Esophagus muscularis mucosa (tissue), 4 donors: ENCODE measurements around the gene CREB3L2. TPM values are rescaled to one million over a fixed set of nuclear protein-coding genes. Genes with fewer than 3 reads are reported as not detected.
A peak's percentile ranks its signal among the peaks of the same experiment; 100 is the strongest.

Experiments
- DNase-seq: peaks from one replicate; pipeline ENCODE4 v3.0.0-alpha.2; 2017; ENCODE audit errors: extremely low spot score
- H3K27ac ChIP-seq, 4 donors: fragments of 200-600 bp; sonication (generic); replicated peaks in 1 of 4; 1 replicate in 3 of 4; 2 replicates in 1 of 4; pipeline ENCODE4 v1.5.1; 2016 to 2019; ENCODE audit warnings: mild to moderate bottlenecking in 1 of 4
- H3K27me3 ChIP-seq, 4 donors: fragments of 200-600 bp; sonication (generic); one replicate each; pipeline versions ENCODE4 v1.5.1 to v1.6.0; 2016 to 2019
- H3K36me3 ChIP-seq, 4 donors: fragments of 200-600 bp; sonication (generic); one replicate each; pipeline ENCODE4 v1.5.1; 2016 to 2019
- H3K4me1 ChIP-seq, 4 donors: fragments of 200-600 bp; sonication (generic); one replicate each; pipeline ENCODE4 v1.5.1; 2016 to 2019
- H3K4me3 ChIP-seq, 4 donors: fragments of 200-600 bp; sonication (generic); 1 replicate in 2 of 4; 2 replicates in 2 of 4; pipeline ENCODE4 v1.5.1; 2016 to 2019; ENCODE audit warnings: mild to moderate bottlenecking in 4 of 4, moderate library complexity in 1 of 4
- H3K9me3 ChIP-seq, 4 donors: fragments of 200-600 bp; sonication (generic); 1 replicate in 3 of 4; 2 replicates in 1 of 4; pipeline ENCODE4 v1.5.1; 2016 to 2019
- EP300 ChIP-seq: sonication (generic); formaldehyde crosslinking; IDR thresholded peaks from one replicate; pipeline ENCODE4 v1.6.1; 2017; ENCODE audit warnings: antibody characterized with exemption
- POLR2A ChIP-seq: fragments of 450-650 bp; IDR thresholded peaks from one replicate; pipeline ENCODE4 v1.6.1; 2017; ENCODE audit warnings: antibody characterized with exemption, moderate library complexity, mild to moderate bottlenecking, low read depth
- POLR2AphosphoS5 ChIP-seq, 2 donors: sonication (generic); formaldehyde crosslinking; IDR thresholded peaks; one replicate each; pipeline ENCODE4 v1.6.1; 2017; ENCODE audit warnings: antibody characterized with exemption in 2 of 2
- WGBS: methylation state at CpG from one replicate; pipeline ENCODE4 v1.1.5; 2018; 5-methylcytosine and 5-hydroxymethylcytosine counted together
- intact Hi-C: fragments of 100-400 bp; cut with DNase I; formaldehyde crosslinking; loops from one replicate; pipeline ENCODE4 v1.15.1; 2023
- total RNA-seq, 4 donors: library from RNA; depleted of rRNA; stranded (reverse); fragments of >200 nt; gene quantifications; one replicate each; pipeline versions ENCODE4 v1.1.0 to v1.2.1, GENCODE V29; 2016
- TF ChIP-seq, protein P1 (sequence below), 3 experiments: fragments of 200-600 bp in 2 of 3; fragments of 450-650 bp in 1 of 3; sonication (generic) in 2 of 3; IDR thresholded peaks; one replicate each; pipeline ENCODE4 v1.5.1; 2017 to 2019; ENCODE audit warnings: antibody characterized with exemption in 3 of 3, mild to moderate bottlenecking in 2 of 3, moderate library complexity in 1 of 3

The CREB3L2 gene
- total RNA-seq, 4 donors from 2014 or later = 29.2 to 43.4 (median 37.1) TPM

- peaks cover 54 to 87% (median 84%) of the 10 kb centered on the region in 4 donors for H3K4me1 ChIP-seq
- DNase-seq = no peak
- H3K27ac ChIP-seq = peak overlapping the region; percentile 59 to 79 (median 66)
- no peaks in the 10 kb centered on the region for H3K9me3 ChIP-seq
- H3K36me3 ChIP-seq = no peaks in the 10 kb centered on the region
- no peak overlapping the region for H3K4me3 ChIP-seq
- TF ChIP-seq, protein P1, sequence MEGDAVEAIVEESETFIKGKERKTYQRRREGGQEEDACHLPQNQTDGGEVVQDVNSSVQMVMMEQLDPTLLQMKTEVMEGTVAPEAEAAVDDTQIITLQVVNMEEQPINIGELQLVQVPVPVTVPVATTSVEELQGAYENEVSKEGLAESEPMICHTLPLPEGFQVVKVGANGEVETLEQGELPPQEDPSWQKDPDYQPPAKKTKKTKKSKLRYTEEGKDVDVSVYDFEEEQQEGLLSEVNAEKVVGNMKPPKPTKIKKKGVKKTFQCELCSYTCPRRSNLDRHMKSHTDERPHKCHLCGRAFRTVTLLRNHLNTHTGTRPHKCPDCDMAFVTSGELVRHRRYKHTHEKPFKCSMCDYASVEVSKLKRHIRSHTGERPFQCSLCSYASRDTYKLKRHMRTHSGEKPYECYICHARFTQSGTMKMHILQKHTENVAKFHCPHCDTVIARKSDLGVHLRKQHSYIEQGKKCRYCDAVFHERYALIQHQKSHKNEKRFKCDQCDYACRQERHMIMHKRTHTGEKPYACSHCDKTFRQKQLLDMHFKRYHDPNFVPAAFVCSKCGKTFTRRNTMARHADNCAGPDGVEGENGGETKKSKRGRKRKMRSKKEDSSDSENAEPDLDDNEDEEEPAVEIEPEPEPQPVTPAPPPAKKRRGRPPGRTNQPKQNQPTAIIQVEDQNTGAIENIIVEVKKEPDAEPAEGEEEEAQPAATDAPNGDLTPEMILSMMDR (IDR thresholded peaks at IDR 0.05) = no peak
- TF ChIP-seq POLR2A = no peak
- TF ChIP-seq POLR2AphosphoS5 (IDR thresholded peaks at IDR 0.05) = peak in 1 of 2 donors; percentile 62
- intact Hi-C loops = no loop called here
- 78% methylated on average over 11 of the region's 11 CpGs for WGBS
- no peaks in the 10 kb centered on the region for H3K27me3 ChIP-seq
These were observed 61.0 kb downstream of the CREB3L2 start for GRCh38 chr7:137940656-137941518.

DNA sequence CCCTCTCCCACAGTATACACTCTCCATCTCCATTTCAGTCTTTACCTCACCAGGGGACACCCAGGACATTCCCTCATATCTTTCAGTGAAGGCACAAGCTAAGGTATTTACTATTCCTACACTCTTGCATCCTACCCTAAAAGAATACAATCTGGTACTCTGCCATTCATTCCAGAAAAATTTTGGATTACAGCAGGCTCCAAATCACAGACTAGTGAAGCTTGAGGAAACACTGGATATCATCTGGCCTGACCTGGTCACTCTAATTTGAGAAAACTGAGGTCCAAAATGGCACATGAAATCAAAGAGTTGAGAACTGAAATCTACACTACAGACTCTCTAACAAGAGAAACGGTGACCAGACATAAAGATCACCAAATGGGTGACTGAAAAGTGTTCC is 61.7 kb downstream of the CREB3L2 start:
- no peak for DNase-seq
- 27% methylated on average over 1 of the region's 1 CpG for WGBS
- Histone ChIP-seq H3K4me1 (peaks cover 61 to 89% (median 87%) of the 10 kb centered on the region in 4 donors), H3K9me3 (no peaks in the 10 kb centered on the region), H3K4me3 (no peak overlapping the region), H3K27me3 (no peaks in the 10 kb centered on the region), H3K27ac (peak overlapping the region; percentile 59 to 79 (median 66)), H3K36me3 (no peaks in the 10 kb centered on the region)
- TF ChIP-seq EP300 (no peak), POLR2AphosphoS5 (IDR thresholded peaks at IDR 0.05) (no peak), POLR2A (no peak)
- TF ChIP-seq, protein P1 (IDR thresholded peaks at IDR 0.05) = no peak
- intact Hi-C loops = no loop called here

DNA sequence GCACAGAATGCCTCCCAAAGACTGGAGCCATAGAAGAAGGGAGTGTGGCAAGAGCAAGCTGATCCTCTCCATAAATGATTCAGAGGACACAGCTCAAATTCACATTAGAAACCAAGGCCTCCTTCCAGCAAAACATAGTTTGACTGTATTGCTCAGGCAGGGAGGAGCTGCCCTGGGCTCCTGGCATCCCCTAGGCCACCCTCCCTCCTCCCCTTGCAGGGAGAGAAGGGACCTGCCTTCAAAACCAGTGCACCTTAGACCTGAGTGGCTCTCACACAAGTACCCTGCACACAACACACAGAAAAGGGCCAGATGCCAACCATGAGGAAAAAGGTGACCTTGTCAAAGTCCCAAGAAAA is 64.7 kb downstream of the CREB3L2 start:
- peaks cover 72 to 87% (median 85%) of the 10 kb centered on the region in 4 donors for H3K4me1 ChIP-seq
- intact Hi-C loops = no loop called here
- H3K27ac ChIP-seq = peak overlapping the region; percentile 69 to 81 (median 72)
- H3K9me3 ChIP-seq = no peaks in the 10 kb centered on the region
- no peaks in the 10 kb centered on the region for H3K27me3 ChIP-seq
- no peak overlapping the region for H3K4me3 ChIP-seq
- H3K36me3 ChIP-seq = no peaks in the 10 kb centered on the region
- peak; percentile 11 to 71 for TF ChIP-seq POLR2AphosphoS5 (IDR thresholded peaks at IDR 0.05)
- TF ChIP-seq, protein P1 (IDR thresholded peaks at IDR 0.05) = no peak
- no peak for TF ChIP-seq POLR2A
- no peak for TF ChIP-seq EP300
- no peak for DNase-seq

DNA sequence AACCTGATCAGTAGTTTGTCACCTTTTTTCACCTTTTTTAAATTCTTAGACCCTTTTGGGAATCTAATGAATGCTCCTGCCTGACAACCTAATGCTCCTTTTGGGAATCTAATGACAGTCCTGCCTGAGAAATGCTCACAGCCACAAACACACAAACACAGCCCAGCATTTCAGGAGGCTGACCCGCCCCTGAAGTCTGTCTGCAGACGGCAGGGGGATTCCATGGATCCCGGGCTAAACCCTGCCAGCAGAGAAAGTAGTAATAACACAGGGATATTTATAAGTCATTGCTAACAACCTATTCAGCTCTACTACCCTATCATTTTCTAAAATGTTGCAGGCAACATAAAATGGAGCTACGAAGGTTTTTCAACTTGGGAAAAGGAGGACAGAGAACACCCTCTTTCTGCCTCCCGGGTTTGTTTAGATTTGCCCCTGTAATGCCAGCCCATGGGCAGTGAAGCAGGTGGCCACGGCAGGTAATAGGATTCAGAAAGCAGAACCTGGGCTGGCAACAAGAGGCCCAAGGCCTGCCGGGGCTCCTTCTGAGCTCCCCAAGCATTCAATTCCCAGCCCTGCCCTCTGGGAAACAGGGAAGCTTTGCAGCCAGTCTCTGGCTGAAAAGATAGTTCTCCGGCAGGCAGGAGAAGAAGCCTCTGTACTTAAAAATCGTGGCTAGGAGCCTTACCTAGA is 65.2 kb downstream of the CREB3L2 start:
- H3K27me3 ChIP-seq = no peaks in the 10 kb centered on the region
- H3K27ac ChIP-seq = peak overlapping the region; percentile 69 to 81 (median 72)
- WGBS = 61% methylated on average over 8 of the region's 9 CpGs
- H3K4me1 ChIP-seq = peaks cover 69 to 85% (median 81%) of the 10 kb centered on the region in 4 donors
- no peaks in the 10 kb centered on the region for H3K36me3 ChIP-seq
- intact Hi-C loops = no loop called here
- no peak overlapping the region for H3K4me3 ChIP-seq
- TF ChIP-seq, protein P1 (IDR thresholded peaks at IDR 0.05) = no peak
- no peak for TF ChIP-seq POLR2A
- TF ChIP-seq EP300 = no peak
- TF ChIP-seq POLR2AphosphoS5 (IDR thresholded peaks at IDR 0.05) = no peak
- no peaks in the 10 kb centered on the region for H3K9me3 ChIP-seq
- DNase-seq = no peak
